DMS79 (cell line): ENCODE data around the gene FAM124B.

ENCODE experiments used
- DNase-seq: peaks from one replicate; lab custom pipeline; 2025; lab: John Stamatoyannopoulos, UW

The FAM124B gene, protein sequence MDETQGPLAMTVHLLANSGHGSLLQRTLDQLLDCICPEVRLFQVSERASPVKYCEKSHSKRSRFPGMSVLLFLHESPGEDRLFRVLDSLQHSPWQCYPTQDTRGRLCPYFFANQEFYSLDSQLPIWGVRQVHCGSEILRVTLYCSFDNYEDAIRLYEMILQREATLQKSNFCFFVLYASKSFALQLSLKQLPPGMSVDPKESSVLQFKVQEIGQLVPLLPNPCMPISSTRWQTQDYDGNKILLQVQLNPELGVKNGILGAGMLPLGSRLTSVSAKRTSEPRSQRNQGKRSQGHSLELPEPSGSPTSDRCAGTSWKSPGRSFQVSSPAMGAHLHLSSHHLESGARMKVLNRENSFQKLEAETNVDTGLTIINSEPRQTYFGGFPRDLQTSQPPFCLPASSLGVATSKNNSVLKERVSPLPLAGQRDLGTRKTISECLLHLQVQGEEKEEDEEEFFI

DNA sequence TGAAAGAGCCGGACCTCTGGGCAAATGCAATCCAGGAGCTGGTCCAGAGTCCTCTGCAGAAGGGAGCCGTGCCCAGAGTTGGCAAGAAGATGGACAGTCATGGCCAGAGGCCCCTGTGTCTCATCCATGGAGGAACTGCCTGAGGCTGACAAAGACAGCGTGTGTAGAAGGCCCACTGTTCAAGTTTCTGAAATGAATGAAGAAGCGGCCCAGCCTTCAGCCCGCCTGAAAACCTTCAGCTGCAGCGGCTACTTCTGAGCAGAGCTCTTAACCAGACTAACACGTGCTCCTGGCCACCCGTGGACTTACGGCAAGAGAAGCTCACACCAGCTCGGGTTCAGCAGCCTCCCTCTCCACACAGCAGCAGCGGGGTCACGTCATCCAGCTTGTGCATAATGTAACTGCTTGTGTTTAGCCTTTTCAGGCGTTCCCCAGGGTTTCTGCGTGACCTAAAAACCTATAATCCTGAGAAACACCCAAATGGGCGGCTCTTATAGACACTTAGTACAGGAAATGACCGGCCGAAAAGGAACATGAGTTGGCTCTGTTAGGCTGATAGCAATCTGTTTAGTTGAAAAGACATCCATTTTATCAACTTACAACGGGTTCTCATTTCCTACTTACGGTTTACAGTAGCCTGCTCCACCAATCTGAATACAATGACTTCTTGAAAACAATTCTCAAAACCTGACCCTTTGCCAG, at the start of gene FAM124B:
FAM124B (minus strand) TSS at position 467 of the 702 bp plus-strand sequence; CDS start at position 128, 339 bp downstream.
- no peak for DNase-seq

DNA sequence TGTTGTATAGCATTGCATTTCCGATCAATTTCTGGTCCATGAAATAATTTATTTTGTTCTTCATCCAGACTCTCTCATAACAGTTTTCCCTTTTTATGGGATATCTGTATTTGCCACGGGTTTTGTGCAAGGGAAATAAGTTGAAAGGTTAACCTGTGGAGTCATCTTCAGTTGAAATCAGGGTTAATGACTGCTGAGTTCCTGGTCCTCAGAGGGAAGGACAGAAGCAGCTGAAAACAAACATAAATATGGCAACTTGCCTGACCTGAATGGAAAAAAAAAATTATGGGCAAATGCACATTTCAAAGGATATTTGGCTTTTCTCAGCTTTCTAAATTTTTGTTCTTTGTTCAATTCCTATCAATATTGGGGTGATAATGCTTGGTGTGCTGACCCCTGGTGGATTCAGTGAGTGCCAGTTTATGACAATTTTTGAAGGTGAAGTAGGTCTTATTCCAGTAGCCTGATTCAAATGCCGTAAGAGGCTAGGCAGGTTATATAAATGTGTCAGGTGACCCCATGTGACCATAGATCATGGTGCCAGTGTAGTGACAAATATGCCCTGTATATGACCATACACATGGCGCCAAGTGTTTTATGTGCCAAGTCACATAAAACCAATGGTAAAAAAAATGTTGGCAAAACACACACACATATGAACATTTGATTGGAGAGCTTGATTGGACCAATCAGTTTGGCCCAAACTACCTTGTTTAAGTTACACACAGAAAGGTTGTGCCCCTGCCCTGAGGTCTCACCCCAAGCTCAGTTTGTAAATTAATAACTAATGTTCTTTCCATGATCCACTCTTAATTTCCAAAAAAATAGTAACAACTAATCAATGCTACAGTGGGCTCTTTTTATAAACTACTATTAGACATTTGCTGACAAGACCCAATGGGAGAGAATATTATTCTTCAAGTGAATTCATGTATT, 47.6 kb upstream of the FAM124B start:
- no peak for DNase-seq

DNA sequence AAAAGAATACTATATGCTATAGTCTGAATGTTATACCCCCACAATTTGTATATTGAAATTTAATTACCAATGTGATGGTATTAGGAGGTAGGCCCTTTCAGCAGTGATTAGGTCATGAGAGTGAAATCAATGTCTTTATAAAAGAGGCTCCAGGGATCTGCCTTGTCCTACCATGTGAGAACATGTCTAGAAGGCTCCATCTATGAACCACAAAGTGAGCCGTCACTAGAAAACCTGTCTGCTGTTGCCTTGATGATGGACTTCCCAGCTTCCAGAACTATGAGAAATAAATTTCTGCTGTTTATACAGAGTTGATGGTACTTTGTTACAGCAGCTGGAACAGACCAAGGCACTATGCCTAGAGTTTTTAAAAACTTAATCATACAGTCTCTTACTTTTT, 46.3 kb upstream of the FAM124B start:
- DNase-seq, result no peak

- no peak for DNase-seq
Measured at GRCh38 chr2:224444783-224445182, 42.9 kb upstream of the FAM124B start.

- DNase-seq, result no peak
Measured at GRCh38 chr2:224444021-224444420, 42.1 kb upstream of the FAM124B start.

- no peak for DNase-seq
Measured at GRCh38 chr2:224442071-224442967, 40.4 kb upstream of the FAM124B start.

GRCh38 chr2:224440988-224441387, 39.1 kb upstream of the FAM124B start:
- no peak for DNase-seq

DNA sequence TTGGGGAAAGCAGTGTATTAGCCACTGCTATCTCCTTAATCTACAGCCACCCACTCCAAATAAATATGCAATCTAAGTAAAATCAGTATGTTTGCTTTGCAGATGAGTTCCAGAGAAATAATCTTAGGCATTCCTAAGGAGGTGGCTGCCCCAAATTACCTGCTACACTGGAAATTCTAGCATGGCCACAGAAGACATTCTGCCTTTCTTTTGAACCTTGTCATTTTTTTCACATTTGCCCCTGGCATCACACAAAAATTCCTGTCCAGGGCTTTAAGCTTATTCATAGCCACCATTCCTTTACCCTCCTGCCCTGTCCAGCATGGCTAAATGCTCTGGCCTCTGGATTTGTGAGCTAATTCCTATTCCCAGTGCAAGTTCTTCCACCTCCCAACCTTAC, 36.8 kb upstream of the FAM124B start:
- DNase-seq, result no peak

- no peak for DNase-seq
Measured at GRCh38 chr2:224436634-224437033, 34.7 kb upstream of the FAM124B start.

- DNase-seq, result no peak
Measured at GRCh38 chr2:224434618-224435017, 32.7 kb upstream of the FAM124B start.

DNA sequence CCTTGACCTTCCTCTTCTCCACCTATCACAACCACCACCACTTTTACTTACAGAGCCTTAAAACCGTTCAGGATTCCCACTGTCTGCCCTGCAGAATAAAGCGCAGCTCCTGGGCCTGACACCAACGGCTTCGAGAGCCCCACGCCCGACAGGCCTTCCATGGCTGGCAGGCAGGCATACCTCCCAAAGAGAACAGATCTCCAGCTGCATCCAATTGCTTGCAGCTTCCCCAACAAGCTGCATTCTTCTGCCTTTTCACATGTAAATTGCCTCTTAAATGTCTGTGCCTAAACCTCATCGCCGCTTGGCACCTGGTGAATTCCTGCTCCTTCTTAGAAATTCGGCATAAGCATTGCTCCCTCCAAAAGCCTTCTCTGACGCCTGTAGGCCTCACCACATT, 31.5 kb upstream of the FAM124B start:
- no peak for DNase-seq

GRCh38 chr2:224432003-224432579, 30.2 kb upstream of the FAM124B start:
- no peak for DNase-seq

DNA sequence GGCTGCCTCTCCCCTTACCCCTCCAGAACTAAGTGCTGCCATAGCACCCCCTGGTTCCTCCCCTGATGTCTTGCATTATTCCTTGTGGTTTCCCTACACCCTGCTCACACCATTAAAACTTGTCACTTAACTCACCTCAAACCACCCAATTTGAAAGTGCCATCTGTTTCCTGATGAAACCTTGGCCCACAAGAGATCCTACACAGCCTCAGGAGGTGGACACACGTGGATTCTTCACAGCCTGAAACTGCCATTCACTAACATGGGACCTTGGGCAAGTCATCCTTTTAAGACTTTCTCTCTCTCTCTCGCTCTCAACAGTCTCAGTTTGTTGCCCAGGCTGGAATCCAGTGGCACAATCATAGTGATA, 27.5 kb upstream of the FAM124B start:
- DNase-seq, result no peak

- DNase-seq, result no peak
Measured at GRCh38 chr2:224428787-224429440, 27.0 kb upstream of the FAM124B start.

DNA sequence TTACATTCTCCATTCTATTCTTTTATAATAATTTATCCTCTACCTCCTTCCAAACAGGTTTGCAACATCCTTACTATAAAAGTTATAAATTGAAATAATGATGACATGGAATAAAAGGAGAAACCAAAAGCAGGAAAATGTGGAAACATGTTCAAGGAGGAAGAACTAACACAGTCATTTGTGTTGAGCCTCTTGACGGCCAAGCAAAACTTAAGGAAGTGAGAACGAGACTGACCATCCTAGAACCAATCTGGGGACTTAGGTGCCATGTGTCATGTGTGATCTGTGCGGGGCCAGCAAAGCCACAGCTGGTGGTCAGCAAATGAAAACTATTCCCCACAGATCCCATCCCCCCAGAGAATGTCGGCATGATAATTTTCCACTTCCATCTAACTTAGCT, 25.6 kb upstream of the FAM124B start:
- no peak for DNase-seq

GRCh38 chr2:224426656-224427055, 24.7 kb upstream of the FAM124B start:
- DNase-seq, result no peak

- DNase-seq, result no peak
Measured at GRCh38 chr2:224421065-224421464, 19.2 kb upstream of the FAM124B start.

DNA sequence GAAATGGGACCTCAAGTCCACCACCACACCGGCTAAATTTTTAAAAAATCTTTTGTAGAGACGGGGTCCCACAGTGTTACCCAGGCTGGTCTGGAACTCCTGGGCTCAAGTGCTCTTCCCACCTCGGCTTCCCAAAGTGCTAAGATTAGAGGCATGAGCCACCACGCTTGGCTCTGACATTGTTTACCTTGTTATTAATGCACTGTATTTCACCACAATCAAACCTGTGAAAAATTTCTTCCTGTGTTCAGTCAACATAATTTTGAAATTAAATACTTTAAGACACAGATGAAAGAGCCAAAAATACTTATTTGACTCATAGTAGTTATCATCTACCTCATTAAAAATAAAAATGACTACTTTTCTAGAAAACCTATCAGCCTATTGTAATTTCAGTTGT, 16.0 kb upstream of the FAM124B start:
- DNase-seq, result no peak

DNA sequence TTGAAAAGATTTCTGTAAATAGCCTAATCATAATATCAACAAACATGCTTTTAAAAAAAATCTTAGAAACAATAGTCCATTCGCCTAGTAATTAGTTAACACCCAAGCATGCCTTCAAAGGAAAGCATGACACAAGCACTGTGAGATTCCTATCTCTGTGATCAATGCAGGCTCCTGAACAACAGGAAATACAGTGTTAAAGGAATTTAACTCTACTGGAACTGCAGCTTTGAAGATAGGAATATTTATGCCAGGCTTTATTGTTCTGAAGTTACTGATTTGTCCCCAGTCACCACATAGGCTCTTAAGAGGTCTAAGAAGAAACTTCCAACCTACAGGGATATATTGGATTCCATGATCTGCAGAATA, 15.4 kb upstream of the FAM124B start:
- DNase-seq, result no peak

- DNase-seq, result no peak
Measured at GRCh38 chr2:224416656-224417360, 14.9 kb upstream of the FAM124B start.
